NCI-H774 (cell line): ENCODE results near the gene MS4A8.
"Not testable (repeated sequence)": the region's sequence is repeated elsewhere in the genome, so short reads cannot be mapped to it uniquely, and the experiment has no call there.

Experiments
- DNase-seq: peaks from one replicate; lab custom pipeline; 2025; lab: John Stamatoyannopoulos, UW

MS4A8 gene, protein sequence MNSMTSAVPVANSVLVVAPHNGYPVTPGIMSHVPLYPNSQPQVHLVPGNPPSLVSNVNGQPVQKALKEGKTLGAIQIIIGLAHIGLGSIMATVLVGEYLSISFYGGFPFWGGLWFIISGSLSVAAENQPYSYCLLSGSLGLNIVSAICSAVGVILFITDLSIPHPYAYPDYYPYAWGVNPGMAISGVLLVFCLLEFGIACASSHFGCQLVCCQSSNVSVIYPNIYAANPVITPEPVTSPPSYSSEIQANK

GRCh38 chr11:60699284-60699691 is at the start of gene MS4A8:
Gene MS4A8 (plus strand): TSS chr11:60699612. CDS start chr11:60700861, 1,249 bp downstream.
- peak; percentile 91 for DNase-seq

DNA sequence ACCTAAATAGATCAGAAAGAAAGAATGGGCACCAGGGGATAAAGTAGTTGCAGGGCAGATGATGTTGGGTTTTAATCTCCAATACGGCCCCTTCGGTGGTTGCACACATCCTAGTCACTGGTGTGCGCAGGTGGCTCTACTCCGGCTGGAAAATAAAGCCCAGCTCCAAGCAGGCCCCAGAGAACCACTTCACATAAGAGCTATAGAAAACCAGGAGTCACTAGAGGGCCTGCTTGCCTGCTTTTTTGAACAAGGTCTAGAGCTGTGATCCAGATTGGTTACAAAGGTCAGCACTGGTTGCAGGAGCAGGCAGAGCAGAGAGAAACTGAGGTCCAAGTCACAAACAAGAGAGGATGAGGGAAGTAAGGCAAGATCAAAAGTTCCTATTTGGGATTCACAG is 41.5 kb upstream of the MS4A8 start:
- DNase-seq = peak; percentile 76

- DNase-seq = peak; percentile 91
Observed at GRCh38 chr11:60658409-60658808, 41.0 kb upstream of the MS4A8 start.

DNA sequence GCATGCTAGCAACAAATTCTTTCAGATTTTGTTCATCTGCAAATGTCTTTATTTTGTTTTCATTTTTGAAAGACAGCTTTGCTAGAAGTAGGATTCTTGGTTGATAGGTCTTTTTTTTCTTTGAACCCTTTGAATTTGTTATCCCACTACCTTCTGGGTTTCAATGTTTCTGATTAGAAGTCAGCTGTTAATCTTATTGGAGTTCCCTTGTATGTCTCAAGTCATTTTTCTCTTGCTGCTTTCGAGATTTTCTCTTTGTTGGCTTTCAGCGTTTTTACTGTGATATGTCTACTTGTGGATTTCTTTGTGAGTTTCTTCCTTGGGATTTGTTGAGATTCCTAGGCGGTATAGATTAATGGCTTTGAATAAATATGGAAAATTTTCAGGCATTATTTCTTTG is 27.2 kb upstream of the MS4A8 start:
- no peak for DNase-seq

- DNase-seq = not testable (repeated sequence)
Observed at GRCh38 chr11:60678231-60678630, 21.2 kb upstream of the MS4A8 start.

- DNase-seq = no peak
Observed at GRCh38 chr11:60679879-60680278, 19.5 kb upstream of the MS4A8 start.

DNA sequence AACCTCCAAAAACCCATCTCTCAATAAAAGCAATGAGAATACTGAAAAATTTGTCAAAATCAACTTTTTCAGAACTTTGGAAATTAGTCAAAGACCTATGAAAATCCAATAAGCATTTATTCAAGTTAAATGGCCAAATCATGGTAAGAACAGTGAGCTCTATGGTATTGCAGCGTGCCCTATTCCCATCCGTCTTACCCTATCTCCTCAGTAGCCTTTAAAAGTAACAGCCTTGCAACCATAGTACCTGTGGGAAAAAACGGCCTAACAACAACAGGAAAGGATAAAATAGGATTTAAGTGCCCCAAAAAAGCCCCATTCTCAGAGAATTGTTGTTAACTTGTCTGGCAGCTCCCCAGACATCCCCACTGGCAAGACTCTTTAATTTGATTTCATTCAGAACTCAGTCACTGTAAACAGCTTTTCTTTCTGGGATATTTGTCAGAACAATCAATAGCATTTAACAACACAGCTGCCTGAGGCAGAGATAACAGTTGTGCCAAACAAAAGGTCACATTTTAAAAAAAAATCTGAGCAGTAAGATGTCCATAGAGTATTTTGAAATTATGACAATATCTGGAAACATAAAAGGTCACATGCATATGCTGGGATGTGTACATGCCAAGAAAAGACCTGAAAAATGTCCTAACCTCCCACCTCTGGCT is 18.8 kb upstream of the MS4A8 start:
- DNase-seq = no peak

- DNase-seq = not testable (repeated sequence)
Observed at GRCh38 chr11:60684541-60684848, 14.9 kb upstream of the MS4A8 start.

DNA sequence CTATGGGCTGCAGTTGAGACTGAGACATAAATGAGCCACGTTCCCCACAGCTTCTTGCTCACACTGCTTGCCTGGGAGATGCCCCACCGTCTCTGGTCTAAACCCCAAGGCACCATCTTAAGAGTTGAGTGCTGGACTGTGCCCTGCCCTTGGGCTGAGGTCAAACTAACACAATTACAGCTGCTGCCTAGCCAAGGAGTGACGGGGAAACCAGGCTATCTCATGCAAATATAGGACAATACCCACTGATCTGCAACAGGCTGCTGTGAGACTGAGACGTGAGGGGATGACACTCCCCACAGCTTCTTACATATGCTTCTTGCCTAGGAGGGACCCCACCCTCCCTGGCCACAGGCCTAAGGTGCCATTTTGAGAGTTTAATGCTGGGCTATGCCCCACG is 7.8 kb upstream of the MS4A8 start:
- no peak for DNase-seq

DNA sequence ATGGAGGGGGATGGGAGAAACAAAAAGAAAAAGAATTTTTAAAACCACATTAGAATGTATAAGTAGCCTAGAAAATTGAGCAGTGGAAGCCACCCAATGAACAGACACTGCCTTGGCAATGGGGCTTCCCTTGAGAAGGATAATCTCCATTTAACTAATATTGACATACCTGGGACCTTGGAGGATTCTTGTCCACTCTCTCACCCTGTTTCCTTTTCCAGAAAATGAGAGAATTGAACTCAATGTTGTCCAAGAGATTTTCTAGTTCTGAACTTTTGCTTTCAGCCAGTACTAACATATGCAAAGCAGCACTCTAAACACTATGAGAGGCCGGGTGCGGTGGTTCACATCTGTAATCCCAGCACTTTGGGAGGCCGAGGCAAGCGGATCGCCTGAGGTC is 524 bp downstream of the MS4A8 start:
- DNase-seq = no peak

GRCh38 chr11:60700689-60701468 is 1.5 kb downstream of the MS4A8 start:
- DNase-seq = peak; percentile 77

GRCh38 chr11:60701469-60701818 is 2.0 kb downstream of the MS4A8 start:
- DNase-seq = no peak

- DNase-seq = no peak
Observed at GRCh38 chr11:60703374-60703773, 4.0 kb downstream of the MS4A8 start.

DNA sequence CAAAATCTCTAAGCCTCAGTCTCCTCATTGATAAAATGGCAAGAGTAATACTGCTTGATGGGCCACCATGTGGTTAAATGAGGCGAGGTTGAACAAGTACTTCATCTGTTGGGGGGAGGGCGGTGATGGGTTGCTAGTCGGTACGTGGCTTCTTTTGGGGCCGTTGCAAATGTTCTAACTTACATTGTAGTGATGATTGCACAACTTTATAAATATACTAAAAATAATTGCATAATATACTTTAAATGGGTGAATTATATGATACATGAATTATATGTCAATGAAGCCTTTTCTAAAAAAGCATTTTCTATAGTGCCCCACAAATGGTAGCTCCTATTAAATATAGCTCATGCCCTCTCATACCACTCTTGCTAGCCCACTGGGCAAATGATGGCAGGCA is 6.5 kb downstream of the MS4A8 start:
- no peak for DNase-seq

DNA sequence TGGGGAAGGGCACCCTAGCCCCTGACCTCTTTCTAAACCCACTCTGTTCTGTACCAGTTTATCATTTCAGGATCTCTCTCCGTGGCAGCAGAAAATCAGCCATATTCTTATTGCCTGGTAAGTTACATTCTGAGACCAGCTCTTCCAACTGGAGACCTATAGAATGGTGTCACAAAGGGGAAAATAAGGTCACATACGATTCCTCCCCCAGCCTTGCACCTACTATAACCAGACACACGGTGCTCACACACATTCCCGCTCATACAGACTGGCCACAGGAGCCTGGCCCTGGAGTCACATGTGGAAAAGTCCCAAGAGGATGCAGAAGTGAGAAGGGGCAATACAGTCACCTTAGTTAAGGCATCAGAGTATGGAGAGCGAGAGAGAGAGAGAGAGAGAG is 7.5 kb downstream of the MS4A8 start:
- no peak for DNase-seq

DNA sequence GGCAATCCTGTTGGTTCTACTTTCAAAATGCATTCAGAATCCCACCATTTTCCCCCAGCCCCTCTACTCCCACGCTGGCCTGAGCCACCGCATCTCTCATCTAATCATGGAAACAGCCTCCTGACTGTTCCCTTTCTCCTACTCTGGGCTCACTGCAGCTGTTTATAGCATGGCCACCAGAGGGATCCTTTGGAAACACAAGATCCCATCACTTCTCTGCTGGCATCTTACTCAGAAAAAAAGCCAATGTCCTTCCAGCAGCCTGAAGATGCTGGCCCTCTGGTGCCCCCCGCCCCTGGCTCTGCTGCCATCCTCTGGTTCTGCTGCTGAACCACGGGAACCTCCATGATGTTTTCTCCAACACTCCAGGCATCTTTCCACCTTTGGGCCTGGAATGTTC is 11.1 kb downstream of the MS4A8 start:
- no peak for DNase-seq

DNA sequence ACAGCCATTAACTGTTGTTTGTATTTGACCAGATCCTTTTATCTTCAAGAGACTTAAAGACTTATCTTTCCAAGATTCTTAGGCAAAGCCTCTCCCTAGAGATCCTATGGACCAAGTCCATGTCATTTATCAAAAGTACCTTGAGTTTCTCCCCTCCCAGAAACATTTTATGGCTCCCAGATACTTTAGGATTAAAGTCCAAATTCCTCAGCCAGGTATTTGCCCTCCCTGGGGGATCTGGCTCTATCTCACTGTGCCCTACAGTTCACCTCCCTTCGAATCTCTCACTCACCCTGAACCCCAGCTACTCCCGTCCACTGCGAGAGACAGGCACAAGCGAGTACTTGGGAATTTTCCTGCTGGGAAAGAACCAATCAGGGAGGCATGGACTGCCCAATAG is 11.9 kb downstream of the MS4A8 start:
- DNase-seq = no peak

GRCh38 chr11:60713423-60713822 is 14.0 kb downstream of the MS4A8 start:
- DNase-seq = not testable (repeated sequence)

DNA sequence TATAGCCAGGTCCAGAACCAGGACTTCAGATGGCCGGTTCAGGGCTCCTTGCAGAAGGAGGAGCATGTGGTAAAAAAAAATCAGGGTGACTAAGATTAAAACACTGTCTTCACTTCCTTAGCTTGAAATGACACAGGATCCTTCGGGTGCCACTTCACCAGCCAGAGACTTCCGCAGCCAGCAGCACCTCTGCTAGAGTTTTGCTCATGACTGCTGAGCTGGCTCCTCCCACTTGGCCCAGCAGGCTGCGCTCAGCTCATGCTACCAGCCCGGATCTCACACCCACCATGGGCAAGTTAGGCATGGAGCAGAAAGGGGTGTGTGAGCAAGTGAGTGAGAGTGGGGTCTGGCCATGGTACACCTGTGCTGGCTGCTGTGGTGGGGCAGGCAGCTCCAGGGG is 18.5 kb downstream of the MS4A8 start:
- DNase-seq = no peak

DNA sequence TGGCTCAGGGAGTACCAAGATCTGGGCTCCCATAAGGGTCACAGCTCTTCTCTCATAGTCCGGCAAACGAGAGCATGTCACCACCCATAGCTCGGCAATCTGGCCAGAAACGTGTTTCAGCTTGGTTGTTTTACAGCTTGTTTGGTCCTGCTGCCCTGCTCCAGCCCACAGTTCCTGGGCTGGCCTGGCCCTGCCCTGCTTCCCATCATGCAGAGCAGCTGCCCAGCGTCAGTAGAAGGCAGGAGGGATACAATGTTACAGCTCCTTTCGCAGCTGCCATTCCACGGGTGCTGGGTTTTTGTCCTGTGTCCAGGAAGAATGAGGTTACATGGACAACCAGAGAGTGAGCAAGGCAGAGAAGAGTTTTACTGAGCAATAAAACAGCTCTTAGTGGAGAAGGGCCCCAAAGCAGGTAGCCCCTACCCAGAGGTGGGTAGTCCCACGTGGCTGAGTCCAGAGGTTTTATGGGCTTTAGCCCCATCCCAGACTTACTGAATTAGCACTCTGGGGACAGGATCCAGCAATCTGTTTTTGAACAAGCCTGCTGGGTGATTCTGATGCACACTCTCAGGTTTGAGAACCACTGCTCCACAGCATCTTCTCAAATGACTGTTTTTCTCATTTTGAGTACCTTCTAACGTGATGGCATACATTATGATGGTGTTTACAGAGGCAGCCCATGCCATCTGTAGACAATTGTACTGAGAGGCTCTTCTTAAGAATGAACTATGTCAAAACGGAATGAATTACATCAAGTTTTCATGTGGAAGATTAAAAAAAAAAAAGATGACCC is 19.3 kb downstream of the MS4A8 start:
- DNase-seq = no peak

DNA sequence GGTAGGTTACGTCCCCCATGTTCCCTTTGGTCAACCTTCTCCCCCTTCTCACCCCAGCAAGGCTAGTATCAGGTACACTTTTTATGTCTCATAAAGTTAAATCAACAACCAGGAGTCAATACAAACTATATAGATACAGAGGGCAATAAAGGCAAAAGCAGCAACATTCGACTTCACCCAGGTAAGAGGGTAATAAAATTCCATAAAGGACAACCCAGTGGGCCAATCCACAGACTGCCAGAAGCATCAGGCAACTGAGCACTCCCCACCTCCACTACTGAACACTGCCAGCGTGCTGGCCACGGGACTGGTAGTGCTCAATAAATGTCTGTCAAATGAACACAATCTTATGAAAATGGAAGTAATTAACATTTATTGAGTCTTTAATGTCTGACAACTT is 20.0 kb downstream of the MS4A8 start:
- no peak for DNase-seq

GRCh38 chr11:60720460-60720859 is 21.0 kb downstream of the MS4A8 start:
- DNase-seq = no peak

DNA sequence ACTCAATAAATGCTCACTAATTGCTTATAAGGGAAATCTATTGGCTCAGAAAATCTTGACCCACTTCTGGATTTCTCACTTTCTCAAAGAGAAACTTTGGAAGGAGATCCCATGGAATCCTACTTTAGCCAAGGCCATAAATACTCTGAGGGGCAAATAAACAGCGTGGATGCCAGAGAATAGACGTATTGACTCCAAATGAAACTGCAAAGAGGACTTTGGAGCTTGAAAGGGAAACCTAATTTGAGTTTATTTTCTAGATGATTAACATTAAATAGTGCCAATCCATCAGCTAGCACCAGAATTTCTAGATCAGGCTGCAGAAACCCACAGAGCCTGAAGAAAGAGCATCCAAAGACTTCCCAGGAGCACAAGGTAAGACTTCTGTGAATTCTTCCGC is 25.0 kb downstream of the MS4A8 start, which contains the start of gene MS4A18:
TSS of gene MS4A18 (plus strand) at position 301 of the 400 bp plus-strand sequence.
- no peak for DNase-seq
